SK-N-SH (cell line): ENCODE measurements around the gene SEC24D.

Source experiments
- EP300 ChIP-seq, 2 experiments: IDR thresholded peaks; 2 replicates each; pipeline versions ENCODE4 v1.4.0 to v1.6.1; 2012; ENCODE audit warnings: borderline replicate concordance in 1 of 2, low read depth in 1 of 2, low read length in 1 of 2
- FOXM1 ChIP-seq: IDR thresholded peaks from 2 replicates; pipeline ENCODE4 v1.4.0; 2012; ENCODE audit warnings: low read depth, mild to moderate bottlenecking
- RAD21 ChIP-seq: IDR thresholded peaks from 2 replicates; pipeline ENCODE4 v1.6.1; 2012; ENCODE audit warnings: mild to moderate bottlenecking, low read length
- RCOR1 ChIP-seq: fragments of 150-350 bp; IDR thresholded peaks from 2 replicates; pipeline ENCODE4 v1.6.1; 2017; ENCODE audit warnings: antibody characterized with exemption, low read length
- SIN3A ChIP-seq: IDR thresholded peaks from 2 replicates; pipeline ENCODE4 v1.6.1; 2012; ENCODE audit warnings: low read depth, mild to moderate bottlenecking, low read length, moderate library complexity, borderline replicate concordance
- TCF12 ChIP-seq: IDR thresholded peaks from 2 replicates; pipeline ENCODE4 v1.4.0; 2012
- TEAD4 ChIP-seq: IDR thresholded peaks from 2 replicates; pipeline ENCODE4 v1.4.0; 2012; ENCODE audit warnings: mild to moderate bottlenecking, borderline replicate concordance; ENCODE audit not compliant: insufficient read depth
- YY1 ChIP-seq: IDR thresholded peaks from 2 replicates; pipeline ENCODE4 v1.4.0; 2012; ENCODE audit warnings: low read depth, mild to moderate bottlenecking
- TF ChIP-seq, protein P1 (sequence below): fragments of 200-600 bp; sonication (generic); IDR thresholded peaks from 2 replicates; pipeline ENCODE4 v1.6.1; 2017; ENCODE audit warnings: antibody characterized with exemption, mild to moderate bottlenecking, moderate library complexity
- TF ChIP-seq, protein P2 (sequence below): IDR thresholded peaks from 2 replicates; pipeline ENCODE4 v1.4.0; 2012; ENCODE audit warnings: low read depth
- TF ChIP-seq, protein P3 (sequence below): IDR thresholded peaks from 2 replicates; pipeline ENCODE4 v1.6.1; 2012; ENCODE audit warnings: mild to moderate bottlenecking, low read depth, low read length, moderate library complexity
- TF ChIP-seq, protein P4 (sequence below): IDR thresholded peaks from 2 replicates; pipeline ENCODE4 v1.4.0; 2012; ENCODE audit warnings: low read depth, borderline replicate concordance
- TF ChIP-seq, protein P5 (sequence below): fragments of 150-350 bp; IDR thresholded peaks from 2 replicates; pipeline ENCODE4 v1.6.1; 2017; ENCODE audit warnings: antibody characterized with exemption, low read length, low read depth, borderline replicate concordance

DNA sequence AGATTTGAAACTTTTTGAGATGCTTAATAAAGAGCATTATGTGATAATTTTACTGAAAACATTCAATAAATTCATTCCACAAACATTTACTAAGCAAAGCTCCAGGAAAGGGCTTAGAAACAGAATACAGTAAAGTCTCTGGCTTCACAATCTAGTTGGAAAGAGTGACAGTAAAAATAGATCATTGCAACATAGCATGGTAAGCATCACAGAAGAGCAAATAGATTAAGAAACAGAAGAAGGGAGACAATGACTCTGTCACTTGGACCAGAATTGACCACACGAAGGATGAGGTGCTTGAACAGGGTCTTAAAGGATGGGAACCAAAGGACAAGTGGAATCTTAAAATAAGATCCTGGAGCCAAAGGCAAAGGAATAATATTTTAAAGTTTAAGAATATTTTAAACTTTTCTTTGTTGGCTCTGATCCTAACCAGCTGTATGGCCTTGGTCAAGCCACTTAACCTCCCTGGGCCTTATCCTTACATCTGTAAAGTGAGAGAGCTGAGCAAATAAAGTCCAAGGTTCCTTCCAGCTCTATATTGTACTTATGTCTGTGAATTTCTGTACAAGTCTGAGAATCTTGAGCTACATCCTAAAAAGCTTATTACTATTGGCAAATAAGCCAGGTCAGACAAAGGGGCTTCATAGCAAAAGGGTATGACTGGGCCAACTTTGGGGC lies 33.9 kb downstream of the SEC24D start:
- TF ChIP-seq, protein P1, sequence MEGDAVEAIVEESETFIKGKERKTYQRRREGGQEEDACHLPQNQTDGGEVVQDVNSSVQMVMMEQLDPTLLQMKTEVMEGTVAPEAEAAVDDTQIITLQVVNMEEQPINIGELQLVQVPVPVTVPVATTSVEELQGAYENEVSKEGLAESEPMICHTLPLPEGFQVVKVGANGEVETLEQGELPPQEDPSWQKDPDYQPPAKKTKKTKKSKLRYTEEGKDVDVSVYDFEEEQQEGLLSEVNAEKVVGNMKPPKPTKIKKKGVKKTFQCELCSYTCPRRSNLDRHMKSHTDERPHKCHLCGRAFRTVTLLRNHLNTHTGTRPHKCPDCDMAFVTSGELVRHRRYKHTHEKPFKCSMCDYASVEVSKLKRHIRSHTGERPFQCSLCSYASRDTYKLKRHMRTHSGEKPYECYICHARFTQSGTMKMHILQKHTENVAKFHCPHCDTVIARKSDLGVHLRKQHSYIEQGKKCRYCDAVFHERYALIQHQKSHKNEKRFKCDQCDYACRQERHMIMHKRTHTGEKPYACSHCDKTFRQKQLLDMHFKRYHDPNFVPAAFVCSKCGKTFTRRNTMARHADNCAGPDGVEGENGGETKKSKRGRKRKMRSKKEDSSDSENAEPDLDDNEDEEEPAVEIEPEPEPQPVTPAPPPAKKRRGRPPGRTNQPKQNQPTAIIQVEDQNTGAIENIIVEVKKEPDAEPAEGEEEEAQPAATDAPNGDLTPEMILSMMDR, result no peak
- TF ChIP-seq FOXM1 (no peak), RCOR1 (no peak), RAD21 (no peak), EP300 (IDR thresholded peaks at IDR 0.05; ENCODE audit: borderline replicate concordance in 1 of 2, low read depth in 1 of 2, low read length in 1 of 2) (no peak), YY1 (no peak), SIN3A (no peak), TEAD4 (no peak), TCF12 (no peak)
- TF ChIP-seq, protein P2, sequence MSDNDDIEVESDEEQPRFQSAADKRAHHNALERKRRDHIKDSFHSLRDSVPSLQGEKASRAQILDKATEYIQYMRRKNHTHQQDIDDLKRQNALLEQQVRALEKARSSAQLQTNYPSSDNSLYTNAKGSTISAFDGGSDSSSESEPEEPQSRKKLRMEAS, result no peak
- TF ChIP-seq, protein P3, sequence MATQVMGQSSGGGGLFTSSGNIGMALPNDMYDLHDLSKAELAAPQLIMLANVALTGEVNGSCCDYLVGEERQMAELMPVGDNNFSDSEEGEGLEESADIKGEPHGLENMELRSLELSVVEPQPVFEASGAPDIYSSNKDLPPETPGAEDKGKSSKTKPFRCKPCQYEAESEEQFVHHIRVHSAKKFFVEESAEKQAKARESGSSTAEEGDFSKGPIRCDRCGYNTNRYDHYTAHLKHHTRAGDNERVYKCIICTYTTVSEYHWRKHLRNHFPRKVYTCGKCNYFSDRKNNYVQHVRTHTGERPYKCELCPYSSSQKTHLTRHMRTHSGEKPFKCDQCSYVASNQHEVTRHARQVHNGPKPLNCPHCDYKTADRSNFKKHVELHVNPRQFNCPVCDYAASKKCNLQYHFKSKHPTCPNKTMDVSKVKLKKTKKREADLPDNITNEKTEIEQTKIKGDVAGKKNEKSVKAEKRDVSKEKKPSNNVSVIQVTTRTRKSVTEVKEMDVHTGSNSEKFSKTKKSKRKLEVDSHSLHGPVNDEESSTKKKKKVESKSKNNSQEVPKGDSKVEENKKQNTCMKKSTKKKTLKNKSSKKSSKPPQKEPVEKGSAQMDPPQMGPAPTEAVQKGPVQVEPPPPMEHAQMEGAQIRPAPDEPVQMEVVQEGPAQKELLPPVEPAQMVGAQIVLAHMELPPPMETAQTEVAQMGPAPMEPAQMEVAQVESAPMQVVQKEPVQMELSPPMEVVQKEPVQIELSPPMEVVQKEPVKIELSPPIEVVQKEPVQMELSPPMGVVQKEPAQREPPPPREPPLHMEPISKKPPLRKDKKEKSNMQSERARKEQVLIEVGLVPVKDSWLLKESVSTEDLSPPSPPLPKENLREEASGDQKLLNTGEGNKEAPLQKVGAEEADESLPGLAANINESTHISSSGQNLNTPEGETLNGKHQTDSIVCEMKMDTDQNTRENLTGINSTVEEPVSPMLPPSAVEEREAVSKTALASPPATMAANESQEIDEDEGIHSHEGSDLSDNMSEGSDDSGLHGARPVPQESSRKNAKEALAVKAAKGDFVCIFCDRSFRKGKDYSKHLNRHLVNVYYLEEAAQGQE, result no peak
- TF ChIP-seq, protein P4, sequence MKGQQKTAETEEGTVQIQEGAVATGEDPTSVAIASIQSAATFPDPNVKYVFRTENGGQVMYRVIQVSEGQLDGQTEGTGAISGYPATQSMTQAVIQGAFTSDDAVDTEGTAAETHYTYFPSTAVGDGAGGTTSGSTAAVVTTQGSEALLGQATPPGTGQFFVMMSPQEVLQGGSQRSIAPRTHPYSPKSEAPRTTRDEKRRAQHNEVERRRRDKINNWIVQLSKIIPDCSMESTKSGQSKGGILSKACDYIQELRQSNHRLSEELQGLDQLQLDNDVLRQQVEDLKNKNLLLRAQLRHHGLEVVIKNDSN, result no peak
- TF ChIP-seq, protein P5, sequence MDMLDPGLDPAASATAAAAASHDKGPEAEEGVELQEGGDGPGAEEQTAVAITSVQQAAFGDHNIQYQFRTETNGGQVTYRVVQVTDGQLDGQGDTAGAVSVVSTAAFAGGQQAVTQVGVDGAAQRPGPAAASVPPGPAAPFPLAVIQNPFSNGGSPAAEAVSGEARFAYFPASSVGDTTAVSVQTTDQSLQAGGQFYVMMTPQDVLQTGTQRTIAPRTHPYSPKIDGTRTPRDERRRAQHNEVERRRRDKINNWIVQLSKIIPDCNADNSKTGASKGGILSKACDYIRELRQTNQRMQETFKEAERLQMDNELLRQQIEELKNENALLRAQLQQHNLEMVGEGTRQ, result no peak
